Type B pancreatic cell (in vitro differentiated cells): ENCODE results near the gene DDC. TPM values are rescaled to one million over a fixed set of nuclear protein-coding genes. Genes with fewer than 3 reads are reported as not detected.
"Not testable (repeated sequence)": the region's sequence is repeated elsewhere in the genome, so short reads cannot be mapped to it uniquely, and the experiment has no call there.

Source experiments
- DNase-seq: peaks from one replicate; pipeline ENCODE4 v3.0.0; 2021; ENCODE audit warnings: mixed read lengths; ENCODE audit not compliant: unreplicated experiment; ENCODE audit errors: extremely low spot score
- H3K27ac Mint-ChIP-seq: 2 replicates; pipeline ENCODE4 v1.8.0; 2021; ENCODE audit warnings: mild to moderate bottlenecking, mixed read lengths
- H3K27me3 Mint-ChIP-seq: 2 replicates; pipeline ENCODE4 v1.8.0; 2021; ENCODE audit warnings: mixed read lengths
- H3K36me3 Mint-ChIP-seq: 2 replicates; pipeline ENCODE4 v1.8.0; 2021; ENCODE audit warnings: mixed read lengths
- H3K4me1 Mint-ChIP-seq: one replicate; pipeline ENCODE4 v1.8.0; 2021; ENCODE audit warnings: mixed read lengths; ENCODE audit not compliant: unreplicated experiment
- H3K4me3 Mint-ChIP-seq: 2 replicates; pipeline ENCODE4 v1.8.0; 2021; ENCODE audit warnings: mild to moderate bottlenecking, mixed read lengths
- H3K9me3 Mint-ChIP-seq: 2 replicates; pipeline ENCODE4 v1.8.0; 2021; ENCODE audit warnings: mixed read lengths
- total RNA-seq: library from RNA; stranded (reverse); gene quantifications from 2 replicates; pipeline ENCODE4 v1.2.1, GENCODE V29; 2021; ENCODE audit warnings: low replicate concordance
- TF ChIP-seq, protein P1 (sequence below): fragments of 200-600 bp; sonication (generic); conservative IDR thresholded peaks from 2 replicates; pipeline ENCODE4 v1.5.0; 2021; ENCODE audit warnings: antibody characterized with exemption, mild to moderate bottlenecking

The DDC gene
- total RNA-seq, 1 donor from 2014 or later: 29.9 TPM

DNA sequence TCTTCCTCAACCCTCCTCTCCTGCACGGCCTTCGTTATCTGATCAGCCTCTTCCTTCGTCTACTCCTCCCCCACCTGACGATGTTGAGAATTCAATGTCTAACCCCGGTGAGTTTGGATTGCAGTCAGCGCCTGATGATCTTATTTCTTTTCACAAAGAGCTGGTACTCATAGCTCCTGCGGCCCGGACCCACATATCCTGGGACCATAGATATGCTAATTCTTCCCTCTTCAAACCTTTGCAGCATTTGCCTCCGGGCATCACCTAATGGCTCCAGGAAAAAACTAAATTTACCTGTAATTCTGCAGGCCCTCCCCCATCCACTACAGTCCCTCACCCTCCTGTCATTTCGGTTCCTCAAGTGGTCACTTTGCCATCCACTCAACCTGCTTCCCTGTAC, 12.4 kb upstream of the DDC start:
- peak; percentile 6 for DNase-seq
- Mint-ChIP-seq H3K9me3 (peaks cover 8% of the 10 kb centered on the region), H3K27ac (no peak overlapping the region), H3K4me3 (no peak overlapping the region), H3K36me3 (no peaks in the 10 kb centered on the region), H3K27me3 (no peaks in the 10 kb centered on the region), H3K4me1 (no peaks in the 10 kb centered on the region)
- TF ChIP-seq, protein P1, sequence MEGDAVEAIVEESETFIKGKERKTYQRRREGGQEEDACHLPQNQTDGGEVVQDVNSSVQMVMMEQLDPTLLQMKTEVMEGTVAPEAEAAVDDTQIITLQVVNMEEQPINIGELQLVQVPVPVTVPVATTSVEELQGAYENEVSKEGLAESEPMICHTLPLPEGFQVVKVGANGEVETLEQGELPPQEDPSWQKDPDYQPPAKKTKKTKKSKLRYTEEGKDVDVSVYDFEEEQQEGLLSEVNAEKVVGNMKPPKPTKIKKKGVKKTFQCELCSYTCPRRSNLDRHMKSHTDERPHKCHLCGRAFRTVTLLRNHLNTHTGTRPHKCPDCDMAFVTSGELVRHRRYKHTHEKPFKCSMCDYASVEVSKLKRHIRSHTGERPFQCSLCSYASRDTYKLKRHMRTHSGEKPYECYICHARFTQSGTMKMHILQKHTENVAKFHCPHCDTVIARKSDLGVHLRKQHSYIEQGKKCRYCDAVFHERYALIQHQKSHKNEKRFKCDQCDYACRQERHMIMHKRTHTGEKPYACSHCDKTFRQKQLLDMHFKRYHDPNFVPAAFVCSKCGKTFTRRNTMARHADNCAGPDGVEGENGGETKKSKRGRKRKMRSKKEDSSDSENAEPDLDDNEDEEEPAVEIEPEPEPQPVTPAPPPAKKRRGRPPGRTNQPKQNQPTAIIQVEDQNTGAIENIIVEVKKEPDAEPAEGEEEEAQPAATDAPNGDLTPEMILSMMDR: no peak

DNA sequence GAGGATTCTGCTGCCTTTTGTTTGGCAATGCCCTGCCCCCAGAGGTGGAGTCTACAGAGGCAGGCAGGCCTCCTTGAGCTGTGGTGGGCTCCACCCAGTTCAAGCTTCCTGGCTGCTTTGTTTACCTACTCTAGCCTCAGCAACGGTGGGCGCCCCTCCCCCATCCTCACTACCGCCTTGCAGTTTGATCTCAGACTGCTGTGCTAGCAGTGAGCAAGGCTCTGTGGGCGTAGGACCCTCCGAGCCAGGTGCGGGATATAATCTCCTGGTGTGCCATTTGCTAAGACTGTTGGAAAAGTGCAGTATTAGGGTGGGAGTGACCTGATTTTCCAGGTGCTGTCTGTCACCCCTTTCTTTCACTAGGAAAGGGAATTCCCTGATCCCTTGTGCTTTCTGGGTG, 11.2 kb upstream of the DDC start:
- not testable (repeated sequence) for H3K36me3 Mint-ChIP-seq, H3K4me3 Mint-ChIP-seq, H3K27me3 Mint-ChIP-seq, H3K27ac Mint-ChIP-seq, H3K9me3 Mint-ChIP-seq, H3K4me1 Mint-ChIP-seq
- DNase-seq: peak; percentile 11

DNA sequence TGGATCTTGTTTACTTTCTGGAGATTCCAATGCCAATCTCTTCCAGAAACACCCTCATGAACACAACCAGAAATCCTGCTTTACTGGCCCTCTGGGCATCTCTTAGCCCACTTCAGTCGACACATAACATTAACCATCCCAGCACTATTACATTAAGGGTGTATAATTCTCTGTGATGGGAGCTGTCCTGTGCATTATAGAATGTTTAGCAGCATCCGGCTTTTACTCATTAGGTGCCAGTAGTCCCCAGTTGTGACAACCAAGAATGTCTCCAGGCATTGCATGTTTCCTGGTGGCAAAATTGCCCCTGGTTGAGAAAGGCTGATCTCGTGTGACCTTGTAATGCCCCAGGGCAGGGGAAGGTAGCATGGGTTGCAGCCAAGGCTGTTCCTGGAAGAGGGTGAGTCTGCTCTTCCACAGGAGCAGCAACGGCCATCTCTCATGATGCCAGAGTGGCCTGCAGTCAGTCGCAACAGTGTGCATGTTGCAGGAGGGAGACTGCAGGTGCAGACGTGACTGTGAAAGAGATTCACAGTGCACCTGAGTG, 2.6 kb upstream of the DDC start:
- DNase-seq: no peak
- Mint-ChIP-seq H3K4me1 (peaks cover 7% of the 10 kb centered on the region), H3K9me3 (peaks cover 5% of the 10 kb centered on the region), H3K27me3 (peaks cover 3% of the 10 kb centered on the region), H3K36me3 (no peaks in the 10 kb centered on the region), H3K27ac (no peak overlapping the region), H3K4me3 (no peak overlapping the region)
- TF ChIP-seq, protein P1: no peak

DNA sequence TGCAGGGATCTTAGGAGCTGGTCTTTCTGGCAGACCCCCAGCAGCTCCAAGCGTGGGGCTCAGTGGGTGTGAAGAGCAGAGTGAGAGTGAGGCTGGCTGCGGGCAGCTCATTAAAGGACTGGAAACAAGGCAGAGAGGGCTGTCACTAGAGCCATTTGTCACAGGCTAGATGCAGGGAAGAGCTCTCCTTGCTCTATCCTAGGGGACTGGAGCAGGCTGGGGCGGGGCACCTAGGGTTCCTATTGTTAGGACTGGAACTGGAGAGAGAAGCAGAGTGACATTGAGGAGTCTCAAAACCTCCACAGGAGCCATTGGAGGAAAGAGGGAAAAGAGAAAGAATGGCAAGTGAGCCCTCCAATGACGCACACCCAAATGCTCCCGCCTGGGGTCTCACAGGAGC, 772 bp upstream of the DDC start:
- DNase-seq: no peak
- Mint-ChIP-seq H3K9me3 (peaks cover 5% of the 10 kb centered on the region), H3K27me3 (peaks cover 3% of the 10 kb centered on the region), H3K36me3 (no peaks in the 10 kb centered on the region), H3K4me1 (peaks cover 7% of the 10 kb centered on the region), H3K27ac (peak overlapping the region; percentile 64), H3K4me3 (no peak overlapping the region)
- TF ChIP-seq, protein P1: no peak

DNA sequence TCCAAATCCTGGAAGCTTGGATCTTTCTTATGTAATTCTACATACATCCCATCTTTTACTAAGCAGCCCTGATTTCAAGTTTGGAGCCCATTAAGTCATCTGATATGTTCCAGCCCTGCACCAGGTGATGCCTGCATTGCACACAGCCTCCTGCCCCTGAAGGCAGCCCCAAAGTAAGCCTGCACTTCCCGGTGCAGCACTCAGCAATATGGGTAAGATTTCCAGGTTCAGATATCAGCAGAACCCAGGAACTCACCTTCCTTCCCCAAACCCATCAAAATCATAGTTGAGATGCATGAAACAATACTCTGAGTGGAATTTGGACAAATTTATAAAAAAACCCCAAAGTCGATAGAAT, 333 bp upstream of the DDC start:
- DNase-seq: no peak
- H3K4me1 Mint-ChIP-seq: peaks cover 11% of the 10 kb centered on the region
- H3K9me3 Mint-ChIP-seq: peaks cover 5% of the 10 kb centered on the region
- H3K27ac Mint-ChIP-seq: peak overlapping the region; percentile 64
- TF ChIP-seq, protein P1: no peak
- H3K27me3 Mint-ChIP-seq: peaks cover 3% of the 10 kb centered on the region
- H3K4me3 Mint-ChIP-seq: peak overlapping the region; percentile 52
- no peaks in the 10 kb centered on the region for H3K36me3 Mint-ChIP-seq

DNA sequence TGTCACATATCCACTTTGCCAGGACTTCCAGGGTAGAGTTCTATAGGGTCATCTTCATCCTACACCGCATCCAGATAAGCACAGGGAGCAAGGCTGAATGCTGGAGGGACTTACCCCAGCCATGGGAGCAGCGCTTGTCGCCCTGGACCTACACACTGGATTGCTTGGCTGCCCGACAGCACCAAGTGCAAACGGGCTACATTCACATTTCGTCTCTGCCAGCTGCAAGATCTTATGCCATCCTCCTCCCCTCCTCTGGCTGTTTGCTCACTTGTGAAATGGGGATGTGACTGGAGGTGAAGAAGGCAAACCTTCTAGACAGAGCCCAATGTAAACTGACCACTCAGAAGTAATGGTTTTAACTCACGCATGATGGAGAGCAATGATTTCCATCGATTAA, 1.0 kb downstream of the DDC start:
- TF ChIP-seq, protein P1: no peak
- Mint-ChIP-seq H3K27ac (no peak overlapping the region), H3K4me3 (peak overlapping the region; percentile 52), H3K9me3 (no peaks in the 10 kb centered on the region), H3K27me3 (peaks cover 3% of the 10 kb centered on the region), H3K36me3 (no peaks in the 10 kb centered on the region), H3K4me1 (peaks cover 13% of the 10 kb centered on the region)
- DNase-seq: no peak
